Activated T-cell treated with anti-CD3 and anti-CD28 coated beads, Interleukin-2, amount 50 U/mL, for 1 hour (primary cell): ENCODE measurements around the gene CCDC197.

ENCODE experiments used
- DNase-seq: peaks from one replicate; pipeline ENCODE4 v3.0.0-alpha.2; 2020

CCDC197 gene

DNA sequence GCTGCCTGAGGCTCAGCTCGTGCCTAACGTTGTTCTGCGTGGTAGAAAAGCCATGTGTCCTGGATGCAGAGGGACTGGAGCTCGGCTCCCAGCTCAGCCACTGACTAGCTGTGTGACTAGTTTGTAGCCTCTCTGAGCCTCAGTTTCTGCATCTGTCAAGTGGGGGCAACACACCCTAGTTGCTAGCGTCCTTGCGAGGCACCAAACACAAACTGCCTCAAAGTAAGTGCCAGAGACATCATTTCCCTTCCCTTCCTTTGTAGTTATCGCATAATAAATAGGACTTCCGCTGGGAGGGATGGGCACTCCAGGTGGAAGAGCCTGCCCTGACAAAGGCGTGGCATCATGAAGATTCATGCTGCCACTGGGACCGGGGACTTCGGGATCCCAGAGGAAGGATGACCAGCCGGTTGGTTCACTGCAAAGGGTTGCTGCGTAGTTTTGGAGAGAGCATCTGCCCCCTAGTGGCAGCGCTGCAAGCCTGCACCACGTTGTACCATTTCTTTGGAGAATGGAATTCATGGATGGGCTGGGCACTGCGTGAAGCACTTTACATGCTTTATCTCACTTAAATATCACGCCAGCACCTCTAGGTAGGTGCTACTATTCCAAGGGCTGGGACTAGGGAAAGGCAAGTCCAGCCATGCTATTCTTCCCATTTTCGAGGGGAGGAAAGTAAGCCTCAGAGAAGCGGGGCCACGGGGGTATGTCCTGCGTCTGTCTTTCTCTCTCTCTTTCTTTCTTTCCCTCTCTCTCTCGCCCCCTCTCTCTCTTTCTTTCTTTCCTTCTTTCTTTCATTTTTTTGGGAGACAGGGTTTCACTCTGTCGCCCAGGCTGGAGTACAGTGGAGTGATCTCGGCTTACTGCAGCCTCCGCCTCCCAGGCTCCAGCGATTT, 4.6 kb downstream of the CCDC197 start:
- DNase-seq: peak; percentile 66

DNA sequence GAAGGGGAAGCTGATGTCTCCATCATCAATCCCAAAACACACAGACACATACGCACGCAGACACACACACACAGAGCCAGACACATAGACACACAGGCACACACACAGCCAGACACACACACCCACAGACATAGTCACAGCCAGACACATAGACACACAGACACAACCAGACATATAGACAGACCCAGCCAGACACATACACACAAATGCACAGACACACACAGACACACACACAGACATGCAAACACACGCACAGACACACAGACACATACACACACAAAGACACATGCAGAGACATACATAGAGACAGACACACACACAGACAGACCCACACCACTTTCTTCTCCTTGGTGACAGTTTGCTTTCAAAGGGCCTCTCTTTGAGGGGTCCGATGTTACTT, 6.3 kb downstream of the CCDC197 start:
- no peak for DNase-seq

DNA sequence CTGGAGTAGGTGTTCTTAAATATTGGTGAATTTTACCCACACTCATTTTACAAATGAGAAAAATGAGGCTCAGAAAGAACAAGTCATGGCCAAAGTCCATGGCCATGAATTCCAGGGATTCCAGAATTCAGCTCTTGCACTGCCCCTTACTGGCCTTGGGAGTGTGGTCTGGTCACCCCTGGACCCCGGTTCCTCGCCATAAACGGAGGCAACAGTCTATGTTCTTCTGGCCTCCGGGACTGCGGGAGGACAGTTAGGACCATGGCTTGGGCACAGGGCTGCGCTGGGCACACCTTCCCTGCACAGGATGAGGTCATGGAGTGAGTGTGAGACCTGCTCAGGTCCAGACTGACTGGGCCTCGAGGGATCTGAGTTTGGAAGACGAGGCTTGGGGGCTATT, 6.9 kb downstream of the CCDC197 start:
- no peak for DNase-seq

DNA sequence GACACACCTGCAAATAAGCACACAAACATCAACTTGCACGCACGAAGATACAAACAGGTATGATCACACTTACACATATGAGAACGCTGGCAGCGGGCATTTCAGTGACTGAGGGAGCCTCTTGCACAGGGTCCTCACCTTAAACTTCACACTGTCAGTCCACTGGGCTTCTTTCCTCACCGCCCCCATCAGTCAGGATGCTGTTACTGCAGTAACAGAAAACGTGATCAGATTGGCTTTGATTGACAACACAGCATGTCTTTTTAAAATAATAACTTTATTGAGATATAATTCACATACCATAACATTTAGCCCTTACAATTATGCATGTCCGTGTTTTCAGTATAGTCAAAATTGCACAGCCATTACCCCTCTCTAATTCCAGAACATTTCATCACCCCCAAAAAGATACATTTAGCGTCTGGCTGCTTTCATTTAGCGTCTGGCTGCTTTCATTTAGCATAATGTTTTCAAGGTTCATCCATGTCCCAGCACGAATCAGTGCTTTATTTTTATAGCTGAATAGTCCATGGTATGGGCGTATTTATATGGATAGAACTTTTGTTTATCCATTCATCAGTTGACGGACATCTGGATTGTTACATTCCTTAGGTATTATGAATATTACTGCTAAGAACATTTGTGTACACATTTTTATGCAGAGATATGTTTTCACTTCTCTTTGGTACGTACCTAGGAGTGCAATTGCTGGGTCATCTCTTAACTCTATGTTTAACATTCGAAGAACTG, 8.4 kb downstream of the CCDC197 start:
- no peak for DNase-seq

DNA sequence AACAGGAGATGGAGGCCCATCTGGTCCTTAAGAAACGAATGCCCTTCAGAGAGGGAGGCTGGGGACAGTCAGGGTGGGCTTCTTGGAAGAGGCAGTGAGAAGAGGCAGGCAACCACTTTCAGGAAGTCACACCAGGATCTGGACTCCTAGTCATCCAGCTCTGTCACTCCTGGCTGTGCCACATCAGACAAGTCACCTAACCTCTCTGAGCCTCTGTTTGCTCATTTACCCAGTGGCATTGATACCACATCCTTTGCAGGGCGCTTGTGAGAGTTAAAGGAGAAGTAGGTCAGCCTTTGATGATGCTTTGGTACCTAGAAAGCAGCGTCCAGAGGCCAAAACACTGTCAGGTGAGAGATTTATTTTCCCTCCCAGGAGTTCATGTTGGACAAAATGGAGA, 11.1 kb downstream of the CCDC197 start:
- no peak for DNase-seq

DNA sequence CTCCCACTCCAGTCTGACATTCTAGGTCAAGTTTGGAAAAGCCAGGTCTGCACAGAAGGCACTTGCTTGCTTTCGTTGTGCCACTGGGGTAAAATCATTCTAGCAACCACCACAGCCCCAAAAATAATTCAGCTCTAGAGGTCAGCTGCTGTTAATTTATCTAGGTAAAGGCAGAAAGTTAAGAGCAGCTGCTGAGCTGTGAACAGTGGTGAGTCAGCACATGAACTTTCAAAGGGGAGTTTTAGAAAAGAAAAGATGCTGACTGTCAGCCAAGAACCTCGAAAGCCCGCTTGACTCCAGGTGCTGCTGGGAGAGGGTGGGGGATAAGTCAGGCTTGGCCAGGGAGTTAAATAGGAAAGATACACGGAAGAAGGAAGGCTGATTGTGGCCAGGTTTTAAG, 12.7 kb downstream of the CCDC197 start:
- DNase-seq: no peak

DNA sequence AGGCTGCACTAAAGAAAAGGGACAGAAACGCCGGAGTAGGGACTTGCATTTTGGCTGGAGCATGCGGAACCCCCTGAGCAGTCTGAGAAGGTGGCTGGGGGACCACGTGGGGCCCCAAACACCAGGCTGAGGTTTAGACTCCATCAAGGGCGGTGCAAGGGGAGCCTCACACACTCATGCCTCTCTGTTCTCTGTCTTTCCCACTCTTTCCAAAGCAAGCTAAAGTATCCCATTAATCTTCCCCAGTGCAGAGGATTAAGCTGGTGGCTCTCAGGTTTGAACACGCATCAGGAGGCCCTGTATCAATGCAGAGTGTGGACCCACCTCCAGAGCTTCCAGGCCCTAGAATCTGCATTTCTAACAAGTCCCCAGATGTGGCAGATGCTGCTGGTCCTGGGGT, 13.5 kb downstream of the CCDC197 start:
- DNase-seq: no peak

DNA sequence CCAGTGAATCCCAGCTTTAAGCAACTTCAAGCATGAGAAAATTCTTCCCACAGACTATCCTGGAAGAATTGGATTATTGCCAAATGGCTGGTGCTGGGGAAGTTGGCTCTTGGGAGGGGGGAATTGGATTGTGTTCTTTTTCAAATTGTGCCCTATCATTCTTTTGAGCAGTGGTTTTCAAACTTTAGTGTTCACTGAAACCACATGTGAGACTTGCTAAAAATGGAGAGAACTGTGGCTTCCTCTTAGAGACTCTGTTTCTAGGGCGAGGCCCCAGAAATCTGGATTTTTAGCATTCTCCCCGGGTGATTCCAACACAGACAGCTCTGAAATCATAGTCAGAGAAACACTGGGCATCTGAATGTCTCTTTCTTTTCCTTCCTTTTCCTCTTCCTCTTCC, 14.7 kb downstream of the CCDC197 start:
- no peak for DNase-seq

DNA sequence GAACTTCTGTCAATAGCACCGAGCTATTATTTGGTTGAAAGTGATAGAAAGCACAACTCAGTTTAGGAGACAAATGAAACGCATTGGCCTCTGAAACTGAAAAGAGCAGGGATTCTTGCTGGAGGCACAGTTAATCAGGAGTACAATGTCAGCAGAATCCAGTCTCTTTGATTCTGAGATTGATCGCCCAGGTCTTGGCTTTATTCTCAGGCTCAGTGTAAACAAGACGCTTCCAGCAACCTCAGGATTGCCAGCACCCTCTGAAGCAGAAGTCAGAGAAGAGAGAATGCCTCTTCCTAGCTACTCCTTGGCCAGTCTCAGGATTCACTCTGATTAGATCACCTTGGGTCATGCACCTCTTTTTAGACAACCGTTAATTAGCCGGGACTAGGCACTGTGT, 17.3 kb downstream of the CCDC197 start:
- DNase-seq: no peak

DNA sequence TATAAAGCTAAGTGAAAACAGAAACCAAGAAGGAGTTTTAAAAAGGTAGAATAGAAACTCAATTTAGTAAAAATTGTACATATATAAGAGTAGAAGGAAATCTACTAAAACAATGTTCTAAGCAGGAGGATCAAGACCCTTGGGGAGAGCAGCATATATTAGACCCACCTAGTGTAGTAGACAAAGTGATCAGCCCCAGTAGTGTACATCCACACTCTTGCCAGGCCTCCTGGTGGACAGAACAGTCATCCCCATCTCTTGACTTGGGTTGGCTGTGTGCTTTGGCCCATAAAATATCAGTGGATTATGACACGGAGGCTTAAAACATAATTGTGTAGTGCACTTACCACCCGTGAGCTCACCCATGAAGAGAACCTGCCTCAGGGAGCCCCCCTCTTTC, 18.1 kb downstream of the CCDC197 start:
- no peak for DNase-seq

DNA sequence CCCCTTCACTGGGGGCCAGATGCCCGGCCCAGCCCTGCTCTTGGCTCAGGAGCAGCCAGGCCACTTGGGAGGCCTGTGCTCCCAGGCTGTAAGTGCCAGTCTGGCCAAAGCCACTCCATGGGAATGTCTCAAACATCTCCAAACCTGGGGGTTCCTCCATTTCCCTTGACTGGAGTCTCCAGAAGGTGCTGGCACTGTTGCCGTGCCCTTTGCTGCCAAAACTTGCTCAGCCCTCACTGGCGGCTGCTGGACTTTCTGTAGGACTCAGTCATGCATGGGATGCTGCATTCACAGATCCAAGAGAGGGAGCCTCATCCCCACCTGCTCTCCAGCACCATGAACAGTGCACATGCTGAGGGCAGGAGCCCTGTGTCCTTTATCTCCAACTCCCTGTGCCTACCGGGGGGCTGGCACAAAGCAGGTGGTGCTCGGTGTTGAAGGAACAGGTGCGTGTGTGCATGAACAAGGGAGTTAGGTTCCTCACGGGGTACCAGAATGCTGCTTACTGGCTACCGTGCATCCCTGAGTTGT, 19.4 kb downstream of the CCDC197 start:
- no peak for DNase-seq

DNA sequence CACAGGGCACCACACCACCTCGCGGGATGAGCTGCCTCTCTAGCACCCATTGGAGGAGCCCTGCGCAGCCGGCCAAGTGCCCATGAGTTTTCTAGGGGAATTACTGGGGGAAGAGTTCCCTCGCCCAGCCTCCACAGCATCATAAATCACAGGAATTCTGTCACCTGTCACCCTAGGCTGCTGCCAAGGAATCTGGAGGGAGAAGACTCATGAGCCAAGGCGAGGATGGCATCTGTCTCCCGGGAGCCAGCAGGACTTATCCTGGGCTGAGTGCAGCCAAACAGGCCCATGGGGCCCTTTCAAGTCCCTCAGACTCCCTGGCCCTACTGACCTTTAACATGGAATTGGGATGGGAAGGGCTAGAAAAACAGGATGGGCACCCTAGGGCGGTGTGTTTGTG, 21.2 kb downstream of the CCDC197 start:
- DNase-seq: no peak

DNA sequence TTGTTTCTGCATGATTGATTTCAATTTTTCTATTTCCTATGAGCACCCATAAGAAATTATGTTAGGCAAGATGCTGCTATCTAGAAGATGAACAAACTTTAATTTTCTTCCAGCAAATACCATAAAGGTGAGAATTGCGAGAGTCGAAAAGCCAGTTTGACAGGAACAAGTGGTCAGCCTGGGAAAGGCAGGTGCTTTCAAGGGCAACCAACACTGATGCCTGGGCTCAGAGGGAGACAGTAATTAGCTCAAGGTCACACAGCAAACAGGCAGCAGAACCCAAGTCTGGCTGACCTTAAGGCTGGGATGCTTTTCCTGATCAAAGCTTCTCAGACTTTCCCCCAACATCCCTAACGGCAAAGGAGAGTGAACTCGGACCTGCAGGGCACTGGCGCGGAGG, 22.2 kb downstream of the CCDC197 start:
- no peak for DNase-seq

DNA sequence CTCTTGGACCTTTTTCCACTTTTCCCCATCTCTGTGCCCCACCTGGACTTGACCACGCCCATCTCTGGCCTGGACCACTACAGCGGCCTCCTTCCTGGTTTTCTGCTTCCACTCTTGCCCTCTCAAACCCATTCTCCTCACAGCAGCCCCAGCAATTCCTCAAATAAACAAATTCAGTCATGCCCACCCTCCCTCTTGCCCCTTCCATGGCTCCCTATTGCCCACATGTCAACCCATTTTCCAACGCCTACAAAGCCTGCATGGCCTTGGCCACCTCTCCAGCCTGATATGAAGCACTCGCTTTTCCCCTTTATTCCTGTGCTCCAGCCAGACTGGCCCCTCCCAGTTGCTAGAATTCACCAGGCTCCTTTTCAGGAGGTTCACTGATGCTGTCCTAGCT, 23.2 kb downstream of the CCDC197 start:
- DNase-seq: no peak

DNA sequence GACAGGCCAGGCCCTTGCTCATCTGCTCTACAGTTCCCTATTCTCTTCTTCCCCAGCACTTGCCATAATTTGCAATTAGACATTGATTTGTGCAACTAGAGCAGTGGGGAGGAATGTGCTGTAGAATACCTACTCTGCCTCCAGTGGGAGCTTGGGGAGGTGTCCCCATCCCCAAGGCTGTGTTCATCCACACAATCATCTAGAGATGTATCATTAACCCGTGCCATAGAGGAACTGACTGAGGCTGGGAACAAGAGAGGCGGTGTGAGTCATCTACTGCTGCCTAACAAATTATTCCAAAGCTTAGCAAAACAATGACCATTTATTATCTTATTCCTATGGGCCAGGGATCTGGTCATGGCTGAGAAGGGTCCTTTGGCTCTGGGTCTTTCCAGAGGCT, 23.9 kb downstream of the CCDC197 start:
- no peak for DNase-seq

DNA sequence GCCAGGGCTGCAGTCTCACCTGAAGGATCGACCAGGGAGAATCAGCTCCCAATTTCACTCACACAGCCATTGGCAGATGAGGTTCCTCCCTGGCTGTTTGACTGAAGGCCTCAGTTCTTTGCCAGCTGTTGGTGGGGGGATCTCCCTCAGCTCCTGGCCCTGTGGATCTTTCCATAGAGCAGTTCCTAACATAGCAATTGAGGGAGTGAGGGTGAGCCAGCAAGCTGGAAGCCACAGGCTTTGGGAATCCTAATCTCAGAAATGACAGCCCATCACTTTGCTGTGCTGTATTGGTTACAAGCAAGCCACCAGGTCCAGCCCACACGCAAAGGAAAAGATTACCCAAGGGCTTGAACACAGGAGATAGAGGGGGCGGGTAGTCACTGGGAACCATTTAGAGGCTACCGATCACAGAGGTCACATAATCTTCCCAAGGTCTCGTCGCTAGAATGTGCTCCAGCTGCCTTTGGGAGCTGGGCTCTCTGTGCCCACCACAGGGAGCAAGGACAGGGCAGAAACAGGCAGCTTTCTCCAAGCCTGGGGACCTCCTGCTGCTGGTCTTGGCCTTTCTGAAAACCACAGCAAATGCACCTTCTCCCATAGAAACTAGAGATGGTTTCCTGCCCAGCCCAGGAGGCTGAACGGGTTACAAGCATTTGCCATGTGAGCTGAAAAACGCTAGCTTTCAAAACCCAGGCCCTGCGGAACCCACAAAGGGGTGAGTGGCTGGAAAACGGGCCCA, 24.5 kb downstream of the CCDC197 start:
- no peak for DNase-seq

DNA sequence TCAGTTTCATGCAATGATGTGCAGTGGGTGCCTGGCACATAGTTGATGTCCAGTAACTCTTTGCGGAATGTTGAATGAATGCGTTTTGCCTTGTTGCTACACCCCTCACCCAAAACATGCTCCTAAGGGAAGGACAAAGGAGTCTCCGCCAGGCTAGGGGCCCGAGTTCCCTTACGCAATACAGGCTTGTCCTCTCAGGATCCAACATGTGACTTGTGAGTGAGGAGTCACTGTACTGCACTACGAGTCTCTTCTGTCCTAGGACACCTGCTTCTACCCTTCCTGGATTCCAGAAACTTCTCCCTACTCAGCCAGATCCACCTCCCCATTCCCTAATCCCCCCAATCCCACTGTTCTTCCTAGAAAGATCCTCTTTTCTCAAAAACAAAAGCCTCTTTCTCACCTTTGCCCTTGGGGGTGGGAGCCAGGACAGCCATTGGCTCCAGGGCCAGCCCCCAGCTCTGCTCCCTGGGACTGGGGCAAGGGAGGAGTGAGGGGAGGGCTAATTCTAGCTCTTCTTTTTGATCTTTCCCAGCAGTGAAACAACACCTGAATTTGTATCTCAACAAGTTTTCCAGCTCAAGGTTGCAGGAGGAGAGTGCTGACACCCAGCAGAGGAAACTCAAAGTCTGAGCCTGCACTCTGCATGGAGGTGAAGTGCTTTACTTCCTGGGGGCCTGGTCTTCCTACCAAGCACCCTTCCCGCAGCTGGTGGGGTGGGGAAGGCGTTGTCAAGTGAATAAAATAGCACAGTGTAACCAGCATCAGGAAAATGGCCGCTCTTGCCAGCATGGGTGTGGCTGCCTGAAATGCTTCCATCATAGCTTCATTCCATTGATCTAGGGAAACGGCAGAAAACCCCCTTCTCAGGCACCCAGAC, 25.7 kb downstream of the CCDC197 start:
- DNase-seq: no peak

DNA sequence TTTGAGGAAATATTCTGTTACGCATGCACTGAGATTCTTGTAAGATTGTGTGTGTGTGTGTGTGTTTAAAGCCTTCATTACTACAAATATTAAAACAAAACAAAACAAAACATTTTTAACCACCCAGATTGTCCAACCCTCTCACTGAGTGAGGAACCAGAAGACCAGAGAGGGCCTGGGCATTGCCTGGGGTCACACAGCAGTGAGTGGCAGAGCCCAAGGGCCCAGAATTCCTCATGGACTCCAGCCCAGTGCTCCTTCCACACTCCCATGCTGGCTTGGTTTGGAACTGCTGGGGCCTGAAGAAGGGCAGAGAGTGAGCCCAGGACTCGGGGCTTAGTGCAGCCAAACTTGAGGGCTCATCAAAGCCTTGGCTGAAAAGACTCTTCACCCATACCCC, 27.4 kb downstream of the CCDC197 start:
- no peak for DNase-seq

DNA sequence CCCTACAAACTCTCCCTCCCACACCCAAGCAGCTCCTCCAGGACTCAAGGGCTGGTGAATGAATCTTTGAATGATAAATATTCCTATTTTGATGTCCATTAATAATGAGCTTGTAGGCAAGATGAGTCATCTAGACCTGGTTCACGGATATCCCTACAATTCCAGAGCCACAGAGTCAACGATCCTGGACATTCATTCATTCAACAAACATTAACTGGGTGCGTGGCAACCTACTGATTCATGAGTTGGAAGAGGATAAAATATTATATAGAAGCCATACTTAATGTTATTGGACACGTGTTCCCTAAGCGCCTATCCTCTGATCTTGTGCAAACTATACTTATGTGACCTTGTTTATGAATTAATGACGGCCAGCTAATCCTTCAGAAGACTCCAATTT, 28.6 kb downstream of the CCDC197 start:
- no peak for DNase-seq

DNA sequence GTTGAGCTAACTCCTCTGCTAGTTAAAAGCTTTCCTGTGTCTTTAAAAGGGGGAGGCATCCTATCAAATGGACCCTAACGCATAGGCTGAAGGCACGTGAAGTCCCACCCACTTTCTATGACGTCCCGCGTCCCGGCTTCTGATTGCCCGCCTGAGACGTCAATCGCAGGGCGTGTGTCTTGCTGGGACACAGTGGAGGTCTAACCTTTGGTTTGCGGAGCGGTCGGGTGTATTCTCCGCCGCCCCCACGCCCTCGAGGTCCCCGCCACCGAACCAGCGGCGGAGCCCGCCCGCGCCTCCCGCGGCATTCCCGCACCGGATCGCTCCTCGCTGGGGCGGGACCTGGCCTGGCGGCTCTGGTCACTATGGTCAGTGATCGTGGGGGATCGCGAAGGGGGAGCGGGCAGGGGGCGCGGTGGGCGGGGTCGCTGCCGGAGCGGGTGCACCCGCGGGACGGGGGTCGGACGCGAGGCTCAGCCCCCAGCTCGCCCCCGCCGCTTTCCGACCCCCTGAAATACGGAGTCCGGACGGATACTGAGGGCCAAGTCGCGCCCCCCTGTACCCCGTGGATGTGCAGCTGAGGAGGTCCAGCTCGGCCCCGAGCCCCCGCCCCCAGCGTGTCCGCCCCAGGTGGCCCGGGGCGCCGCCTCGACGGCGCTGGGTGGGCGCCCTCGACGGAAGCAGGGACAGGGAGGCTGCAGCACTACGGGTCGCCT, 29.2 kb downstream of the CCDC197 start, which contains the start of gene OTUB2:
Gene OTUB2 (plus strand): TSS at position 168 of the 716 bp plus-strand sequence. CDS start 198 bp downstream, at position 366.
- peak; percentile 96 for DNase-seq

DNA sequence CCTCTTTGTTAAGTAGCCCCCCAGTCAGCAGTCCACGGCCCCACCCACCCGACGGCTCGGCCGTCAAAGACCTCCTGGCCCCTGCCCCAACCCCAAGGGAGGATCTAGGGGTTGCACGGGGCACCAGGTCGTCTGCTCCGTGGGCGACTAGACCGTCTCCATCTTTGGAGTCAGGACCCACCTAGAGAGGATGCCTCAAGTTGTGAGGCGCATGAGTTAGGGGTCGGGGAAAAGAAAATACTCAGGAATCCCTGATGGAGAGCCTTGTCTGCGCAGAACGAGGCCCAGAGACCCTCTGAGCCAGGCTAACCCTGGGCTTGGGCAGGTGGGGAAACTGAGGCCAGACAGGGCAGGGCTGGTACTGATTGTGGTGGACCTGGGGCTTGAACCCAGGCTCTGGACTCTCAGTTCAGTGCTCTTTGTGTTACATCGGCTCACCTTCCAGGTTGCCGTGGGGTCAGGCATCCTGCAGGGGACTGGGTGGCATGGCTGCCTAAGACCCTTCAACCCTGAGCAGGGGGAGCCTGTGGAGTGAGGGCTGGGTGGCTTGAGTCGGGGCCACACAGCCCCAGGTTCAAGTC, 29.9 kb downstream of the CCDC197 start:
- DNase-seq: no peak
